Motor neuron (in vitro differentiated cells): Measurements from ENCODE around the gene RMI1. TPM values are rescaled to one million over a fixed set of nuclear protein-coding genes. Genes with fewer than 3 reads are reported as not detected.
A peak's percentile ranks its signal among the peaks of the same experiment; 100 is the strongest.
"Not testable (repeated sequence)": the region's sequence is repeated elsewhere in the genome, so short reads cannot be mapped to it uniquely, and the experiment has no call there.

Experiments used
- ATAC-seq, 8 experiments: fragments of 200-7000 bp; cut with Tn5 transposase; replicated peaks in 6 of 8; 2 replicates each; pipeline ENCODE4 v1.8.0; 2021; ENCODE audit warnings: mild to moderate bottlenecking in 8 of 8, moderate library complexity in 8 of 8
- H3K27ac ChIP-seq, 2 donors: fragments of 250-450 bp; sonication (Bioruptor Pico); 2 replicates each; pipeline ENCODE4 v1.9.0; 2021; ENCODE audit warnings: antibody characterized with exemption in 2 of 2, mild to moderate bottlenecking in 2 of 2, moderate library complexity in 1 of 2
- H3K4me1 ChIP-seq, 2 donors: fragments of 250-450 bp; sonication (Bioruptor Pico); replicated peaks in 1 of 2; 2 replicates each; pipeline ENCODE4 v1.6.1; 2021; ENCODE audit warnings: antibody characterized with exemption in 2 of 2, mild to moderate bottlenecking in 2 of 2, moderate library complexity in 1 of 2
- H3K4me3 ChIP-seq, 5 donors: fragments of 250-450 bp; sonication (Bioruptor Pico); 2 replicates each; pipeline ENCODE4 v1.9.0; 2021; ENCODE audit warnings: antibody characterized with exemption in 5 of 5, mild to moderate bottlenecking in 5 of 5, moderate library complexity in 4 of 5
- WGBS, 10 experiments: fragments of 450-650 bp; shearing (Covaris generic); methylation state at CpG; one replicate each; pipeline ENCODE4 v1.0.0; 2022; 5-methylcytosine and 5-hydroxymethylcytosine counted together
- in situ Hi-C, 9 experiments: fragments of 400-800 bp; cut with MboI; loops; one replicate each; pipeline ENCODE4 v1.15.0; 2021; ENCODE audit warnings: low sequenced_read_pairs in 9 of 9, low pct_unique_long_range_greater_than_20kb in 2 of 9; ENCODE audit not compliant: unreplicated experiment in 9 of 9
- total RNA-seq, 8 experiments: library from RNA; unstranded; fragments of 300-600 nt; gene quantifications; 2 replicates each; pipeline versions ENCODE4 v1.2.3 to v1.2.4, GENCODE V29; 2022

RMI1 gene
- total RNA-seq: 10 to 100 TPM in 4 of 8 experiments, 1 to 10 TPM in 4; 1.9 to 19.4 (median 7.6) TPM

- peak; percentile 78 to 86 (median 81) for ATAC-seq
- Histone ChIP-seq H3K4me1 (peaks cover 11 to 19% of the 10 kb centered on the region in 2 donors), H3K27ac (peak within 1 kb of the TSS; percentile 99), H3K4me3 (peak within 1 kb of the TSS; percentile 54 to 77 (median 68))
- in situ Hi-C loops: loop anchor here in 1 of 9 experiments (25.0 kb wide), 1 partner anchor 282 kb away; no protein-coding TSS in a partner anchor
- 0% methylated on average over 1 to 7 of the region's 69 CpGs; no CpG with 5 or more reads in 7 of the 10 experiments for WGBS, 10 experiments
Observed at GRCh38 chr9:83980395-83981125, at the start of gene RMI1. TSS of gene RMI1 (plus strand) at chr9:83980805. CDS start at chr9:84000987, 20,182 bp downstream.

GRCh38 chr9:83930881-83931280 is 49.7 kb upstream of the RMI1 start:
- Histone ChIP-seq H3K4me3 (no peak overlapping the region), H3K4me1 (peaks cover 0 to 9% of the 10 kb centered on the region in 2 donors), H3K27ac (no peak overlapping the region)
- ATAC-seq: no peak
- in situ Hi-C loops: loop anchor here in 8 of 9 experiments (10.0 to 25.0 kb wide), 4 partner anchors 331 to 394 kb away; no protein-coding TSS in a partner anchor
- 77 to 100% (median 96%) methylated on average over 1 to 5 of the region's 5 CpGs; no CpG with 5 or more reads in 4 of the 10 experiments for WGBS, 10 experiments

DNA sequence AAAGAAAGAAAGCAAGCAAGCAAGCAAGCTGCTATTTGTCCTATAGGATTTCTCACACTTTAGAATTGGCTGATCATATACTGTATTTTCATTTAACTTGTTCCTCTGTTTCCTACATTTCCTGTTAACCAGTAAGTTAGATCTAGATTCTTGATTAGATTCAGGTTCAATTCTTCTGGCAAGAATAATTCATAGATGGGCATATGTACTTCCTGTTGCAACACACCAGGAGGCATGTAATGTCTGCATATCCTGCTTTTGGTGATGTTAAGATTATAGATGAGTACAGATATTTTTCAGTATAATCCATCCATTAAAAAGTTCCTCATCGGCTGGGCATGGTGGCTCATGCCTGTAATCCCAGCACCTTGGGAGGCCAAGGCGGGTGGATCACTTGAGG is 48.6 kb upstream of the RMI1 start:
- Histone ChIP-seq H3K4me3 (no peak overlapping the region), H3K27ac (no peak overlapping the region), H3K4me1 (peaks cover 0 to 9% of the 10 kb centered on the region in 2 donors)
- in situ Hi-C loops: loop anchor here in 8 of 9 experiments (10.0 to 25.0 kb wide), 4 partner anchors 330 to 393 kb away; no protein-coding TSS in a partner anchor
- ATAC-seq: peak in 1 of 8 experiments; percentile 52
- WGBS, 10 experiments: 40 to 100% (median 93%) methylated on average over 1 to 2 of the region's 2 CpGs; no CpG with 5 or more reads in 5 of the 10 experiments

GRCh38 chr9:83932851-83933250 is 47.8 kb upstream of the RMI1 start:
- ATAC-seq: no peak
- WGBS, 10 experiments: 70 to 100% (median 91%) methylated on average over 2 to 5 of the region's 5 CpGs; no CpG with 5 or more reads in 1 of the 10 experiments
- Histone ChIP-seq H3K4me1 (peaks cover 0 to 9% of the 10 kb centered on the region in 2 donors), H3K27ac (no peak overlapping the region), H3K4me3 (no peak overlapping the region)
- in situ Hi-C loops: loop anchor here in 8 of 9 experiments (10.0 to 25.0 kb wide), 4 partner anchors 329 to 392 kb away; no protein-coding TSS in a partner anchor

GRCh38 chr9:83933790-83934189 is 46.8 kb upstream of the RMI1 start:
- H3K4me1 ChIP-seq: peaks cover 0 to 9% of the 10 kb centered on the region in 2 donors
- in situ Hi-C loops: loop anchor here in 8 of 9 experiments (10.0 to 25.0 kb wide), 4 partner anchors 329 to 391 kb away; no protein-coding TSS in a partner anchor
- peak in 5 of 8 experiments; percentile 30 to 87 (median 55) for ATAC-seq
- H3K4me3 ChIP-seq: peak overlapping the region in 1 of 5 donors; percentile 19
- 67 to 100% (median 90%) methylated on average over 1 to 3 of the region's 3 CpGs; no CpG with 5 or more reads in 2 of the 10 experiments for WGBS, 10 experiments
- no peak overlapping the region for H3K27ac ChIP-seq

DNA sequence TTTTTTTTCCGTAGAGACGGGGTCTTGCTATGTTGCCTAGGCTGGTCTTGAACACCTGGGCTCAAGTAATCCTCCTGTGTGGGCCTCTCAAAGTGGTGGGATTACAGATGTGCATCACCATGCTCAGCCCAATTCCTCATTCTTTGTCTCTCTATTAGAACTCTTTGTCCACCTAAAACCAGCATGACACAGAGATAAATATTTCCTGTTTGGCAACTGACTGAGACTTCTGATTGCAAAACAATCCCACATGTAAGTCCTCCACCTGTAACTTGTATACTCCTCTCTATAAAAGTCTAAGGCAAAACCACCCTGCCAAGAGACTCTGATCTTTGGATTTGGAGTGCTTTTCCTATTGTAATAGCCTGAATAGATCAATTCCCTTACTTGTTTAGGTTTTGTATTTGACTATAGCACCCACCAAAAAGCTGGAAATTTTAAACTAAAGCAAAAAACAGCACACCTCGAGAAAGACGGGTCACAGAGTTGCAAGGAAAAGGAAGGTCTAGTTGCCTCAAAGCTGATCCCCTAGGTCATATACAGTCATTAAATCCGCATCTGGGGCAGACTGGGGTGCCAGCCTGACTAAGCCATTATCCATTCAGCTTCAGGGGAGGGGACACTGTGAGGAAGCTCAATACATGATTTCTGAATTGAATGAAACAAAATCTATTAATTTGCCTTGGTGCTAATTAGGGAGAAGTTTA is 45.9 kb upstream of the RMI1 start:
- WGBS, 10 experiments: 80 to 100% (median 100%) methylated on average over 1 to 4 of the region's 5 CpGs; no CpG with 5 or more reads in 1 of the 10 experiments
- no peak overlapping the region for H3K27ac ChIP-seq
- no peak overlapping the region for H3K4me3 ChIP-seq
- in situ Hi-C loops: loop anchor here in 8 of 9 experiments (10.0 to 25.0 kb wide), 4 partner anchors 328 to 390 kb away; no protein-coding TSS in a partner anchor
- H3K4me1 ChIP-seq: peaks cover 0 to 9% of the 10 kb centered on the region in 2 donors
- ATAC-seq: no peak

DNA sequence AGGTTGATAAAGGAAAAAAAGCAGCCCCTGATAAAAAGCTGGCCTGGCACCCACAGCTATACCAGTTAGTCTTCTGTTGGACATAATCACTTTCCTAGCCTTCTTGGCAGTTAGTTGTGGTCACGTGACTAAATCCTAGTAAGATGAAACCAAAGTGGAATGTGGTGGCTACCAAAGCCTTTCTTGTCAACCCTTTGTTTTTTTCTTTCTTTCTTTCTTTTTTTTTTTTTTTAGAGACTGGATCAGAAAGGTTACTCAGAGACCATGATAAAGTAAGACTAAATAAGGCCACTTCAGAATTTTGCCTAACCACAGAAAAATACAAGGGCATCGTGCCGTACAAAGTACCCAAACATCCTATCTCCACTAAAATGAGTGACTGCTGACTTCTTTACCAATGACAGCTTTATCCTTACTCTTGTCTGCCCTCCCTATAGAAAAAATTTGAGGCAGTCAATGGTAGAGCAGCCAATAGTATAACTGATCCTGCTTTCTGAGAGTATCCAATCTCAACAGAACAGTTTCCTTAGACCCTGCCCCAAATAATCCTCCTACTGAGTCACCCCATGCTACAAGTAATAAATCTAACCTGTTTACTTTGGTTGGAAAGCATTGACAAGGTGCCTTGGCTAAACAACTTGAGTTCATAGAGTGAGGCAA is 45.2 kb upstream of the RMI1 start:
- Histone ChIP-seq H3K4me3 (no peak overlapping the region), H3K4me1 (peaks cover 0 to 9% of the 10 kb centered on the region in 2 donors), H3K27ac (no peak overlapping the region)
- in situ Hi-C loops: loop anchor here in 8 of 9 experiments (10.0 to 25.0 kb wide), 4 partner anchors 327 to 389 kb away; no protein-coding TSS in a partner anchor
- peak in 2 of 8 experiments; percentile 19 to 55 for ATAC-seq
- 20 to 100% (median 71%) methylated on average over 1 to 3 of the region's 3 CpGs; no CpG with 5 or more reads in 3 of the 10 experiments for WGBS, 10 experiments

GRCh38 chr9:83936523-83936922 is 44.1 kb upstream of the RMI1 start:
- H3K27ac ChIP-seq: no peak overlapping the region
- H3K4me3 ChIP-seq: no peak overlapping the region
- ATAC-seq: no peak
- in situ Hi-C loops: loop anchor here in 8 of 9 experiments (10.0 to 25.0 kb wide), 4 partner anchors 326 to 388 kb away; no protein-coding TSS in a partner anchor
- WGBS, 10 experiments: 77 to 100% (median 100%) methylated on average over 1 to 6 of the region's 6 CpGs; no CpG with 5 or more reads in 1 of the 10 experiments
- H3K4me1 ChIP-seq: peaks cover 0 to 9% of the 10 kb centered on the region in 2 donors

DNA sequence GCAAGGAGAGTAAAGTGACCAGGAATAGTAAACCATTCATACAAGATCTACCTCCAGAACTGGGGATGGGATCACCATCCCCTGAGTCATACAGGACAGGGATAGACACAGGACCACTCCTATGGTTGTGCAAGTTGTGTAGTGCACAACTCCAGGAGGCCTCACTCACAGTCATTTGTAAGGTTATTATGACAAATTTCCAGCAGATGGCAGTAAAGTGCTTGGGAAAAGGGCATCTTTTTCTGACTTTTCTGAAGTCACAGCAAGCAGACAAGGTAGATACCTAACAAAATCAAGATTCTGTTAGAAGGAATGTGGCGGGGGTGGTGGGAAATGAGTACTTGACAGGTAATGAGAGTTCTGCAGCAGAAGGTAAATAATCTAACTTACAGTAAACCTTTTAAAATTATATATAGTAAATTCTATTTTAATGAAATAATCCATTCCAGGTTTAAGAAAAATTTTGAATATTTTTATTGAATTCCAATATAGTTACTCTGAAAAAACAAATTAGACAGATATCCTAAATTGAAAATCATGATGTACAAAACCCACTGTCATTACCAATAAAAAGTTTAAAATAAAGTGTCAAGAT is 42.6 kb upstream of the RMI1 start:
- ATAC-seq: peak; percentile 27 to 90 (median 47)
- WGBS, 10 experiments: 0 to 40% (median 15%) methylated on average over 1 of the region's 1 CpG; no CpG with 5 or more reads in 2 of the 10 experiments
- Histone ChIP-seq H3K27ac (no peak overlapping the region), H3K4me3 (no peak overlapping the region), H3K4me1 (peaks cover 0 to 9% of the 10 kb centered on the region in 2 donors)
- in situ Hi-C loops: loop anchor here in 8 of 9 experiments (10.0 to 25.0 kb wide), 4 partner anchors 324 to 387 kb away; no protein-coding TSS in a partner anchor

DNA sequence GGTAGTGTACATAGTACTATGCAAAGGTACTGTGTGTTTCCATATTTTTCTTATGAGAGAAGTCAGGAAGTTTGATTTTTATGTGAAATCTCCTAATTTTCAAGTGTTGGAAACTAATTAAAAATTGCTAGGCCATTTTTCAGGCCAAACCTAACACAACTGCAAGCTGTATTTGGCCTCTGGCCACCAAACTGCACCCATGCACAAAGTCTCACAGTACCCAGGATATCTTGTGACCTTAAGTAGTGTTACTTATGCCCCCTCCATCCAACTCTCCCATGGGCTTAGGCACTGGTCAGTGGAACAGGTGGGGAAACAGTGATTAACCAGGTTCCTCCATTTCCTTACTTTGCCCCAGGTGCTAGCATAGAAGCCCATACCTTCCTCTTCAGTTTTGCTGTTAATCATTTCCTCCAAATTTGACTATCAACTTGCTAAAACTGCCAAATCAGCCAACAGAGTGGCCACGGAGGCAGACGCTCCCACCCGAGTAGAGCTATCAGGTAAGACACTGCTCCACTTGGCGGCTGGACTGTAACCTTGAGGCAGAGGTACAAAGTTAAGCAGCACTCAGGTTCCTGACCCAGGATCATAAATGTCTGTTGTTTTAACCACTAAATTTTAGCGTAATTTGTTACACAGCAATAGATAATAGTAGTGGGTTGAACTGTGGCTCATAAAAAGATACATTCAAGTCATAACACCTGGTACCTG is 39.9 kb upstream of the RMI1 start:
- H3K4me1 ChIP-seq: no peaks in the 10 kb centered on the region
- no peak overlapping the region for H3K4me3 ChIP-seq
- 71 to 100% (median 90%) methylated on average over 1 to 5 of the region's 5 CpGs; no CpG with 5 or more reads in 2 of the 10 experiments for WGBS, 10 experiments
- no peak overlapping the region for H3K27ac ChIP-seq
- in situ Hi-C loops: loop anchor here in 6 of 9 experiments (25.0 kb wide), 2 partner anchors 322 to 372 kb away; no protein-coding TSS in a partner anchor
- no peak for ATAC-seq

- not testable (repeated sequence) for H3K27ac ChIP-seq, H3K4me1 ChIP-seq, H3K4me3 ChIP-seq, ATAC-seq
- in situ Hi-C loops: loop anchor here in 6 of 9 experiments (25.0 kb wide), 2 partner anchors 314 to 364 kb away; no protein-coding TSS in a partner anchor
- no CpG with 5 or more reads among the region's 39 CpGs for WGBS, 10 experiments
Observed at GRCh38 chr9:83948096-83948495, 32.5 kb upstream of the RMI1 start.
